ENCODE data around the gene KNG1.

Gene KNG1

DNA sequence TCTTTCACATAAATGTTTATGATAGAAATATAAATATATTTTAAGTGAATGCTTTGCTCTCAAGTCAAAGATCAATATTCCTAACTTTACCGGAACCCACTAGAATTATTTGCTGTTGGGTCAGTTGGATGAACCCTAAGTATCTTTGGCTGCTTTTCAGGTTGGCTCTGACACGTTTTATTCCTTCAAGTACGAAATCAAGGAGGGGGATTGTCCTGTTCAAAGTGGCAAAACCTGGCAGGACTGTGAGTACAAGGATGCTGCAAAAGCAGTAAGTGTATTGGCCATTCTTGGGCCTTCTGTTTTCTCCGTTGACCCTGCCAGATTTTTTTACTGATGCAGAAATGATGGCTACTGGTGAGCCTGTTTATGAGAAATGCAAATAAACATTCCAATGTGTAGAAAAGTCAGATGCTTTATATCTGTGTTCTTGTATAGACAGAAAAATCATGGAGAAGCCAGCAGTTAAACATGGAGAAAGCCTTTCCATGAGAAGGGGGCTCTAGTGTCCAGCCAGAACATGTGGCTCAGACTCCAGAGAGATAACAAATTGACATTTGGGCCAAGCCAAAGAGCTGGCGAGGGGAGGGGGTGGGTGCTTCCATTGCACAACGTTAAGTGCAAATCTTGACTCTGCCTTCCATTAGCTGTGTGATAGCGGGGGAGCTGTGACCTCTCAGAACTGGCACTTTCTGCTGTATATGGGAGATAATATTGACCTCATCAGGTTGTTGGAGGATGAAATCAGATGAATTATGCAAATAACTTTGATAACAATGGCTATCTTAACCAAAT is 3.0 kb downstream of the KNG1 start:
- FAIRE-seq (no peak), DNase-seq (ENCODE audit: insufficient read length) (no peak)
- TF ChIP-seq POLR2A (IDR thresholded peaks at IDR 0.05; ENCODE audit: low read depth, low read length) (no peak), POLR2AphosphoS5 (IDR thresholded peaks at IDR 0.05; ENCODE audit: low read depth, low read length) (no peak), TAF1 (IDR thresholded peaks at IDR 0.05; ENCODE audit: borderline replicate concordance, low read depth, low read length) (no peak)

DNA sequence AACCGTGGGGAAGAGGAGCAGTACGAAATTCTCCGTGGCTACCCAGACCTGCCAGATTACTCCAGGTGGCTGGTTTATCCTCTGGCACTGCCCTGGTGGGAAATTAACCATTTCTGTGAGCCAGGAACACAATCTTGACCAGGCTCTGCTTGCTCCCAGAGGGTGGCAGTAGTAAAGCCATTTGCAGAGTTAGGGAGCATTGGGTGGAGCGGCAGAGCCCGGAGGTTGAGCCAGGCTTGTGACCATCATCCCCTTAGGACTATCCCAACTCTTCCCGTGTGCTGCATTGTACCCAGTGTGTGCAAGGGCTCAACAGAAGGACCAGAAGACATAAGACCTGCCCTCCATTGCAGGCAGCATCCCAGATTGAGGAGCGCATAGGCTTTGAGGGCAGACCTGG is 5.3 kb downstream of the KNG1 start:
- FAIRE-seq (no peak), DNase-seq (ENCODE audit: insufficient read length) (no peak)
- TF ChIP-seq POLR2AphosphoS5 (IDR thresholded peaks at IDR 0.05; ENCODE audit: low read depth, low read length), result no peak
- no peak for TF ChIP-seq TAF1 (IDR thresholded peaks at IDR 0.05; ENCODE audit: borderline replicate concordance, low read depth, low read length)
- no peak for TF ChIP-seq POLR2A (IDR thresholded peaks at IDR 0.05; ENCODE audit: low read depth, low read length)

DNA sequence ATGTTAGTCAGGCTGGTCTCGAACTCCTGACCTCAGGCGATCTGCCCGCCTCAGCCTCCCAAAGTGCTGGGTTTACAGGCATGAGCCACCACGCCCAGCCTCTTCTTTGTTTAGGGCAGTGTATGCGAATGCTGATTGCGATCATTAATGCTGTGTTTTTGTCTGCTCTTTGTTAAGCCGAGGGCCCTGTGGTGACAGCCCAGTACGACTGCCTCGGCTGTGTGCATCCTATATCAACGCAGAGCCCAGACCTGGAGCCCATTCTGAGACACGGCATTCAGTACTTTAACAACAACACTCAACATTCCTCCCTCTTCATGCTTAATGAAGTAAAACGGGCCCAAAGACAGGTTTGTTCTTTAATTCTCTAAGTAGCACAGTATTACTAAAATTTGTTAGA is 7.8 kb downstream of the KNG1 start:
- DNase-seq (ENCODE audit: insufficient read length), result no peak

DNA sequence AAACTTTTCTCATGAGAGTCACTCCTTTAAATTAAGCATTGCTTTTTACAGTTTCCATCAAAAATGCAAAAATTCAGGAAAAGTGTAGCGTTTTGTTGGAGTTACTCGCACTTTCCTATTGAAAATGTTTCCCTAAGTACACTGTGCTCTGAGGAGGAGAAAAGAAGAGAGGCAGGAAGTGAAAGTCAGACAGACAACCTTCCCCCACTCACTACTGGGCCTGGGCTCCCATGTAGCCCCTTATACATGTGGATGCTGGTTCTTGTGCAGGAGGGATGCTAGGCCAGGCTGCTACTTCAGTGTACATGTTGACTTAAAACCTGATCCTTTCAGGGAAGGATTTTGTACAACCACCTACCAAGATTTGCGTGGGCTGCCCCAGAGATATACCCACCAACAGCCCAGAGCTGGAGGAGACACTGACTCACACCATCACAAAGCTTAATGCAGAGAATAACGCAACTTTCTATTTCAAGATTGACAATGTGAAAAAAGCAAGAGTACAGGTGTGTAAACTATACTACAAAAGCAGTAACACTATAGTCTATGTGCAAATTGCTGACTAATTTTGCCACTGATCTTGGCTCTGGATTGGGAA is 15.1 kb downstream of the KNG1 start:
- DNase-seq (ENCODE audit: insufficient read length) (no peak), FAIRE-seq (no peak)

More for the DNA sequence above, 7.8 kb downstream of the KNG1 start:
- FAIRE-seq, result no peak
- TF ChIP-seq TAF1 (IDR thresholded peaks at IDR 0.05; ENCODE audit: borderline replicate concordance, low read depth, low read length), result no peak
- no peak for TF ChIP-seq POLR2A (IDR thresholded peaks at IDR 0.05; ENCODE audit: low read depth, low read length)
- no peak for TF ChIP-seq POLR2AphosphoS5 (IDR thresholded peaks at IDR 0.05; ENCODE audit: low read depth, low read length)

DNA sequence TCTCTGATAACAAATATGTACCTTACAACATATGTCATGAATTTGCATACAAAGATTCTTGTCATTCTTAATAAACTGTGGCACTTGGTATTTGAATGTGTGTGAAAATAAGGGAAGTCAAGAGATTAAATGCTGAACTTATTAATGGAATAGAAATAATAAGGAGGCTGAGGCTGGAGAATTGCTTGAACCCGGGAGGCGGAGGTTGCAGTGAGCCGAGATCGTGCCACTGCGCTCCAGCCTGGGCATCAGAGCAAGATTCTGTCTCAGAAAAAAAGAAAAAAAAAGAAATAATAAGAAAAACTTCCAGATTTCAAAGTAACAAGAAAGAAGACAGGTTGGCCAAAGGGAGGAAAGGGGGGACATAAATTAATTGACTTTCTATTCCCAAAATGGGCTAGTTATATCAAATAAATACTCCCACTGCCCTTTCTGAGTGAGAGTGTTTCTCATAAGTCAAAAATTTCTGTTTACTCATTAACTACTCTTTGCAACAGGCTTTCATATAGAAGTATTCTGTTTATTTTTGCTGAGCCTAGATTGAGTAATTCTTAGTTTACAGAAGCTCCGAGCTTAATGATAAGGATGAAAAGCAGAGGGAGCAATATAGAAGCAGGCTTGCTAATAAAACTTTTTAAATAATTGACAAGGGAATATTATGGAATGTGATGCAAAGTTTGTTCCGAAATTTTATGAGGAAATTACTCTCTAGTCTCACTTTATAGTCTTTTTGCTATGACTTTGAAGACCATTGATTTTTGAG is 25.6 kb downstream of the KNG1 start:
- DNase-seq (ENCODE audit: insufficient read length) (no peak), FAIRE-seq (no peak)
- TF ChIP-seq POLR2A (IDR thresholded peaks at IDR 0.05; ENCODE audit: low read depth, low read length), result no peak
- no peak for TF ChIP-seq TAF1 (IDR thresholded peaks at IDR 0.05; ENCODE audit: borderline replicate concordance, low read depth, low read length)
- TF ChIP-seq POLR2AphosphoS5 (IDR thresholded peaks at IDR 0.05; ENCODE audit: low read depth, low read length), result no peak

More for the DNA sequence above, 15.1 kb downstream of the KNG1 start:
- TF ChIP-seq TAF1 (IDR thresholded peaks at IDR 0.05; ENCODE audit: borderline replicate concordance, low read depth, low read length) (no peak), POLR2A (IDR thresholded peaks at IDR 0.05; ENCODE audit: low read depth, low read length) (no peak), POLR2AphosphoS5 (IDR thresholded peaks at IDR 0.05; ENCODE audit: low read depth, low read length) (no peak)

DNA sequence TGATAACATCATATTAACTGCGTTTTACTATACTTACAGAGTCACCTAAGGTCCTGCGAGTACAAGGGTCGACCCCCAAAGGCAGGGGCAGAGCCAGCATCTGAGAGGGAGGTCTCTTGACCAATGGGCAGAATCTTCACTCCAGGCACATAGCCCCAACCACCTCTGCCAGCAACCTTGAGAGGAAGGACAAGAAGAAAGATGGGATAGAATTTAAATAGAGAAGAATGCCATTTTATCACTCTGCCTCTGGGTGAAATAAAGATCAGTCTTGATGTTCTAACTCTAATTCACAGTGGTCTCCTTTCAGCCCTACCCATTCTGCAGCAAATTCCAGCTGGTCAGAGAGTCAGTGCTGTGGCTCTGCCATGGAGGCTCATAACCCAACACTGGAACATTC is 26.5 kb downstream of the KNG1 start:
- FAIRE-seq (no peak), DNase-seq (ENCODE audit: insufficient read length) (no peak)
- TF ChIP-seq TAF1 (IDR thresholded peaks at IDR 0.05; ENCODE audit: borderline replicate concordance, low read depth, low read length) (no peak), POLR2A (IDR thresholded peaks at IDR 0.05; ENCODE audit: low read depth, low read length) (no peak), POLR2AphosphoS5 (IDR thresholded peaks at IDR 0.05; ENCODE audit: low read depth, low read length) (no peak)

DNA sequence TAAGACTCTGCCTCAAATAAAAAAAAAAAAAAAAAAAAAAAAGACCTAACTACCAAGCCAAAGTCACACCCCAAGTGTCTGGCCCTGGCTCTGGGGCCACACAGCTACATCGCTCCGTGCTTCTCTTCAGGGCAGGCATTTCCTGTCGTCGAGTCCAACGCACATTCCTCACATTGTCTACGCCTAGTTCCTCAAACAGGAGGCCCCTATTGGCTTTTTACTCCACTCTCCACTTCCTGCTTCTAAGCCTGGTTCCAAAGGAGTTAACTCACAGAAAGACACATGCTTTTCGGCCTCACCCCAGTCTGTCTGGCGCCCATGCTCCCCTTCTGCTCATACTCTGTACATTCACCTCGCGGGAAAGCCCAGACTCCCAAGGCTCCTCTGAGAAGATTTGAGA is 28.8 kb downstream of the KNG1 start:
- no peak for FAIRE-seq
- TF ChIP-seq POLR2A (IDR thresholded peaks at IDR 0.05; ENCODE audit: low read depth, low read length) (no peak), TAF1 (IDR thresholded peaks at IDR 0.05; ENCODE audit: borderline replicate concordance, low read depth, low read length) (no peak), POLR2AphosphoS5 (IDR thresholded peaks at IDR 0.05; ENCODE audit: low read depth, low read length) (no peak)
- no peak for DNase-seq (ENCODE audit: insufficient read length)

DNA sequence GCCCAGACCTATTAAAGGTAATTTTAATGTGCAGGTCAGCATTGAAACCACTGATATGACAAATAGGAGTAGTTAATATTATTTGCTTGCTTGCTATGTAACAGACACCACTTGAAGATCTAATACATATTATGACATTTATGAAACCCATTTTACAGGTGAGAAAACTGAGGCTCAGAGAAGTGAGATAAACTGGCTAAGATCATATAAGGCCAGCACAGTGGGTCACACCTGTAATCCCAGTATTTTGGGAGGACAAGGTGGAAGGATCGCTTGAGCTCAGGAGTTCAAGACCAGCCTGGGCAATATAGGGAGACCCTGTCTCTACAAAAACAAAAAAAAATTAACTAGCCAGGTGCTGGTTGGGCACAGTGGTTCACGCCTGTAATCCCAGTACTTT is 33.2 kb downstream of the KNG1 start:
- FAIRE-seq (no peak), DNase-seq (ENCODE audit: insufficient read length) (no peak)
- no peak for TF ChIP-seq POLR2AphosphoS5 (IDR thresholded peaks at IDR 0.05; ENCODE audit: low read depth, low read length)
- TF ChIP-seq POLR2A (IDR thresholded peaks at IDR 0.05; ENCODE audit: low read depth, low read length), result no peak
- TF ChIP-seq TAF1 (IDR thresholded peaks at IDR 0.05; ENCODE audit: borderline replicate concordance, low read depth, low read length), result no peak

DNA sequence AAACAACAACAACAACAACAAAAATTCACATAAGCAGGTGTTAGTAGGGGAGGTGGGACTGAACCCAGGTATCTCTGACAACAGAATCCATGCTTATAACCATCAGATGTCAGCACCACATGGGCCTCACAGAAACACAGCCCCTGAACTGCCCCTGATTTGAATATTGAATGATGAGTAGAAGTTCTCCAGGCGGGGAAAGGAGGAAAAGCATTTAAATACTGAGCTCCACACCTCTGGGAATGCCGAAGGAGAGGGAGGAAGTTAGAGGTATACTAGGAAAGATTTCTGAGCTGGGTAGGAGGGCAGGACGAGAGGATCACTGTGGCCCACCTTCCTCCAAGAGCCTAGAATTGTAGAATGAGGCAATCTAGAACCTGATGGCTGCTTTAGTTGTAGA is 34.3 kb downstream of the KNG1 start:
- DNase-seq (ENCODE audit: insufficient read length) (no peak), FAIRE-seq (no peak)
- TF ChIP-seq POLR2A (IDR thresholded peaks at IDR 0.05; ENCODE audit: low read depth, low read length) (no peak), POLR2AphosphoS5 (IDR thresholded peaks at IDR 0.05; ENCODE audit: low read depth, low read length) (no peak), TAF1 (IDR thresholded peaks at IDR 0.05; ENCODE audit: borderline replicate concordance, low read depth, low read length) (no peak)

DNA sequence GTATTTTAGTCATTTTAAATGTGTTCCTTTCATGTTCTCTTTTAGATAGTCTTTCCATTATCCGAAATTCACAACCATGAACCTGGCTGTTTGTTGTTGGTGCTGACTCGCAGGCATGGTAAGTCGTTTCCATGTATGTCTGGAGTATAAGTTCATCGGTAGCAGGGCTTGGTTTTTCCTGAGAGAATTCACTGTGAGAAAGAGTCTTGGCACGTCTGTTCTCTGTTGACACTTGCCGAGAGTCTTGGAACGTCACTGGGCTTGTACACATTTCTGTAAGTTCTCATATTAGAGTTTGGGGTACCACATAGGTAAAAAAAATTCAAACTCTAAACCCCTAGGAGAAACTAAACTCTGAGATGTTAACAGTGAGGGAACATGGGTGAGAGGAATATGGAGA is 36.8 kb downstream of the KNG1 start:
- no peak for FAIRE-seq
- no peak for TF ChIP-seq TAF1 (IDR thresholded peaks at IDR 0.05; ENCODE audit: borderline replicate concordance, low read depth, low read length)
- TF ChIP-seq POLR2AphosphoS5 (IDR thresholded peaks at IDR 0.05; ENCODE audit: low read depth, low read length), result no peak
- TF ChIP-seq POLR2A (IDR thresholded peaks at IDR 0.05; ENCODE audit: low read depth, low read length), result no peak
- DNase-seq (ENCODE audit: insufficient read length), result no peak

DNA sequence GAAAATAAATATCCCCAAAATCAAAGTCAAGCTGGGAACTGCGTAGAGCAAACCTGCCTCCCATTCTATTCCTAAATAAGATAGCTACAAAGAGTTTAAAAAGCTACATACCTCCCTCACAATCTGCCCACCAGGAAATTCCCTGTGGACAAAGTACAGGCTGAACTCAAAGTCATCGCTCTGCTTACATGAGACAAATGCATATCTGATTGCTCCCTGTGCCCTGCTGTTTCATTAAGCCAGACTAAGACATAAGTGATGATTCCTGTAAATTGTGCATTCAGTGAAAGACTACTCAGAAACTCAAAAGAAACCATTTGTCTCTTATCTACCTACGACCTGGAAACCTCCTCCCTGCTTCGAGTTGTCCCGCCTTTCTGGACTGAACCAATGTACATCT is 37.7 kb downstream of the KNG1 start:
- FAIRE-seq (no peak), DNase-seq (ENCODE audit: insufficient read length) (no peak)
- TF ChIP-seq POLR2AphosphoS5 (IDR thresholded peaks at IDR 0.05; ENCODE audit: low read depth, low read length) (no peak), TAF1 (IDR thresholded peaks at IDR 0.05; ENCODE audit: borderline replicate concordance, low read depth, low read length) (no peak), POLR2A (IDR thresholded peaks at IDR 0.05; ENCODE audit: low read depth, low read length) (no peak)
